Adrenal gland (tissue), 5 donors: Measurements from ENCODE around the gene DEPDC1B.

Source experiments
- POLR2A ChIP-seq, 2 donors: fragments of 450-650 bp; IDR thresholded peaks; one replicate each; pipeline ENCODE4 v1.6.1; 2017; ENCODE audit warnings: antibody characterized with exemption in 2 of 2, mild to moderate bottlenecking in 2 of 2, moderate library complexity in 1 of 2
- TF ChIP-seq, protein P1 (sequence below), 6 experiments: fragments of 450-650 bp in 4 of 6; fragments of 200-600 bp in 2 of 6; sonication (generic) in 1 of 6; IDR thresholded peaks; 1 replicate in 5 of 6; 2 replicates in 1 of 6; pipeline versions ENCODE4 v1.5.1 to v1.8.0; 2016 to 2021; ENCODE audit warnings: antibody characterized with exemption in 6 of 6, mild to moderate bottlenecking in 2 of 6, moderate library complexity in 1 of 6
- donor health status: DM: no; HTN: no; CAD: no.

DNA sequence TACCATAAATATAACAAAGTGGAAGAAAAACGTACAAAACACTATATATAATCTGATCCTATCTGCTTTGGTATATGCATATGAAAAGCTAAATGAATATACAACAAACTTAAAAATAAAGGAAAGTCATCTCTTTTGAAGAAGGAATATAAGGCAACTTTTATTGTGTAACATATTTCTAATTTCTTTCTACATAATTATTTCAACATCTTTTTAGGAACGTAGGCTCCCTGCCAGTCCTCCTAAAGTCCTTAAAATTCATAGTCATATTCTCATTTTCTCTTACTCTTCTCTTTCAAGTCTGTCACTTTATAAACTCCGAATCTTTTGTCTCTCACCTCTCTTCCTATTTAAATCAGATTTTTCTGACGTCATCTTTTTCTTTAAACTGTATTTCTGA, 9.6 kb downstream of the DEPDC1B start:
- no peak for TF ChIP-seq POLR2A (IDR thresholded peaks at IDR 0.05)
- TF ChIP-seq, protein P1, sequence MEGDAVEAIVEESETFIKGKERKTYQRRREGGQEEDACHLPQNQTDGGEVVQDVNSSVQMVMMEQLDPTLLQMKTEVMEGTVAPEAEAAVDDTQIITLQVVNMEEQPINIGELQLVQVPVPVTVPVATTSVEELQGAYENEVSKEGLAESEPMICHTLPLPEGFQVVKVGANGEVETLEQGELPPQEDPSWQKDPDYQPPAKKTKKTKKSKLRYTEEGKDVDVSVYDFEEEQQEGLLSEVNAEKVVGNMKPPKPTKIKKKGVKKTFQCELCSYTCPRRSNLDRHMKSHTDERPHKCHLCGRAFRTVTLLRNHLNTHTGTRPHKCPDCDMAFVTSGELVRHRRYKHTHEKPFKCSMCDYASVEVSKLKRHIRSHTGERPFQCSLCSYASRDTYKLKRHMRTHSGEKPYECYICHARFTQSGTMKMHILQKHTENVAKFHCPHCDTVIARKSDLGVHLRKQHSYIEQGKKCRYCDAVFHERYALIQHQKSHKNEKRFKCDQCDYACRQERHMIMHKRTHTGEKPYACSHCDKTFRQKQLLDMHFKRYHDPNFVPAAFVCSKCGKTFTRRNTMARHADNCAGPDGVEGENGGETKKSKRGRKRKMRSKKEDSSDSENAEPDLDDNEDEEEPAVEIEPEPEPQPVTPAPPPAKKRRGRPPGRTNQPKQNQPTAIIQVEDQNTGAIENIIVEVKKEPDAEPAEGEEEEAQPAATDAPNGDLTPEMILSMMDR (IDR thresholded peaks at IDR 0.05): no peak
